NCI-H1048 (cell line): ENCODE results near the gene ATP6V0D1.

Experiments used
- DNase-seq: peaks from one replicate; lab custom pipeline; 2025; lab: John Stamatoyannopoulos, UW

ATP6V0D1 gene

DNA sequence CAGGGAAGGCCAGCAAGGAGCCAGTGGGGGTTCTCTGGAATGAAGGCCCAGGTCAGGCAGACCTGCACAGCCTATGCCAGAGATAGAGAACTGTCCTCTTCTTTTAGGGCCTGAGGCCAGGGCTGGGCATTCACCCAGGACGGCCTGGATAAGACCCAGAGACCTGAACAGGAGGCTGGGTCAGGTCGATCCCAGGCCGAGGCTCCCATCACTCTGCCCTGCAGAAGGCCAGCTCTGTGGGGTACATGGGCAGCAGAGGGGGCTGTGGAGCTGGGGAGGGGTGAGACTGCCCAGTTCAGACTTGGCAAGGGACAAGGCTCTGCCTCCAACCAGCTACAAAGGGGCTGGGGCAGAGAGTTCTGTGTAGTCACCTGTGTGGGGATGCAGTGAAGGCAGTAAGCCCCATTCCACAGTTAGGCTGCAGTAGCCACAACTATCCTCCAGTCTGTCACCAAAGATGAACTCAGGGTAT lies 35.5 kb downstream of the ATP6V0D1 start:
- DNase-seq = no peak

DNA sequence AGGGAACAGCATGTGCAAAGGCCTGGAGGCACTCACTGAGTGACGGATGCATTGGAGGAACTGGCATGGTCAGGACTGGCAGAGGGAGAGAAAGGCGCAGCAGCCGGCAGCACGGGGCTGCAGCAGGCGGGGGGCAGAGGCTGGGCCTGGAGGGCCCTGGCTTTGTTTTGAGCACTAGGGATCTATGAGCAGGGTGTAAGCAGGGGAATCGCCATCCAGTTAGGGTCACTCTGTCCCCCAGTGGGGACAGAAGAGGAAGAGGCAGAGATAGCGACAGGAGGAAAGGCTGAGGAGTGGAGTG lies 35.9 kb downstream of the ATP6V0D1 start:
- no peak for DNase-seq

DNA sequence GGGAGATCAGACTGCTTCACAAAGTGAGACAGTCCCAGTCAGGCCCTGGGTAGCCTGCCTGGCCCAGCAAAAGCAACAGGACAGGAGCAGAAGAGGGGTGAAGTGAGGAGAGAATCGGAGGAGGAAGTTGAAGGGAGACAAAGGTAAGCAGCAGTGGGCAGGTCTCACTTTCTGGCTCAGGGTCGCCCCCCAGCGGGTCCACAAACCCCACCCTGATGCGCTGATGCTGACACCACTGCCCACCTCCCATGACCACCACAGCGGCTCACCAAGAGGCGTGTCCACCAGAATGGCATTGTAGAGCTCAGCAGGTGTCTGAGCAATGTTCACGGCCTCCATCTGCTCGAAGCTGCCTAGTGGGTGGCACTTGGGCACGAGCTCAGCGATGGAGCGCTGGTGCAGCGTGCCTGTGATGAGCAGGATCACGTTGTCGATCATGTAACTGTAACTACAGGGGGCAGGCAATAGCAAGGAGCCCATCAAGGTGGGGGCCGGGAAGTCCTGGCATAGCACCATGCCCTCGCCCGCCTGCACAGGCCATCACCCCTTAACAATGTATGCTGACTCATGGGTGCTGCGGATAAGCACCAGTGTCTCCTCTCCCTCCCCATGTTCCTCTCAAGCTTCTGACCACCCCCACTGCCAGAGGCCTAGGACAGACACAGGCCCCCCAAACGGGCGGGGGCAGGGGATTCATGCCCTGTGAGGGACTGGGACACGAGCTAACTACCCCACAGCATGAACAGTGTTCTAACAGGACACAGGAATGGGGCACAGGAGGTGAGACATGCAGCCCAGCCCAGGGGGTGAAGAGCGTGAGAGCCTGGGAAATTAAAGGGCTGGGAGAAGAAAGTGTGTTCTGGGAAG lies 36.5 kb downstream of the ATP6V0D1 start:
- DNase-seq = no peak

DNA sequence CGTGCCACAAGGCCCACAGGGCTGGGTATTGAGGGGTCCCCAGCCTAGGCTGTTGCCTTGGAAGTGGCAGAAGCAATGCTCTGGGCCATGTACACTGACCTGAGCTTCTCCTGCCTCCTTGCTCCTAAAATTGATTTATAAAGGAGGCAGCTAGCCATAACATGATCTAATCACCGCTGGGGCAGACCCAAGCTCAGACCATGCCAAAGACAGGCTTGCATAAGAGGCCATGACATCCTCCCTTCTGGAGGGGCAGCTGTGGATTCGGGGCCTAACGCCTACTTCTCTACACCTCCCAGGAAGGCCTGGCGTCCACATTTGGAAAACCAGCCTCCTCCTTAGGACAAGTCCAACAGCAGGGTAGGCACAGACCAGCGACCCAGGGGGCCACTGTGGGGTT lies 37.7 kb downstream of the ATP6V0D1 start:
- DNase-seq = no peak

DNA sequence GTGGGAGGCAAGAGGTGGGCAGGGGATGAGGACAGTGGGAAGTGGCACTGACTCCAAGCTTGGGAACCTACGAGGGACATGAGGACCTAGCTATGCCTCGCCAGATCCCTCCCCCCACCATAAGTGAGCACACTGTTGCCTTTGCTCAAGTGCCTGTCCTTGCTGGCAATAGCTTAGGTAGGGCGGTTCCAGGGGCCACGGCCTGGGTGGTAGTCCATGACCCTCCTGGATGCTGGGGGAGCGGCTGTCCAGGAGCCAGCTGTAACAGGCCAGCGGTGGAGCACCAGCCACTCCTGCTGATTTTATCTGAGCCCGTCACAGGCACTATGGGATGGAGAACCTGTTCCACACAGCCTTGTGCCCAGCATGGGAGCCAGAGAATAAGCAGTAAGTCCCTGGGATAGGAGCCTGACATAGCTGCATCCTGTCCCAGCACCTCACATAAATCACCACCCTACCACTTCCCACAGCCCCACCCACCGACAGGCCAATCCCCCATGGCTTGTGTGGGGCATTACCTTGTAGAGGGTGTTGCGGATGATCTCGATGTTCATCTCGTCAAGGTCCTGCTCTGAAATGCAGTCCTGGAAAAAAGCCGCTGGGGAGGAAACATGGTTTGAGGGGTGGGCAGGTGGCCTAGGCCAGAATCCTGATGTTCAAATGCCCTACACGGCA lies 38.2 kb downstream of the ATP6V0D1 start:
- no peak for DNase-seq

DNA sequence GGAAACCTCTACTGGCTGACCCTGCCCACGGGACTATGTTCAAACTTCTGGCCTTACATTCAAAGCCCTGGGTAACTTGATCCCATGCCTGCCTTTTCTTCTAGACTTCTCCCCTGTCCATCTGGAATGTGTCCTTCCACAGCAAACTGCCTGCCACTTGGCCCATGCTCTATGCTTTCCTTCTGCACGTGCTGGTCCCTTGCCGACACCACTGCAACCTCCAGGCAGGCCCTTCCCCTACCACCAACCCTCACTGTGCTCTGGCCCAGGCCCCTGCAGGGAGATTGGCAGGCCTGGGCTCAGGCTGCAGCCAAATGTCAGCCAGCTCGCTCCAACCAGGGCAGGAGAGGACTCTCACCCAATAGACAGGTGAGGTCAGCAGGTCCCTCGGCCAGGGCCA lies 39.0 kb downstream of the ATP6V0D1 start:
- no peak for DNase-seq

DNA sequence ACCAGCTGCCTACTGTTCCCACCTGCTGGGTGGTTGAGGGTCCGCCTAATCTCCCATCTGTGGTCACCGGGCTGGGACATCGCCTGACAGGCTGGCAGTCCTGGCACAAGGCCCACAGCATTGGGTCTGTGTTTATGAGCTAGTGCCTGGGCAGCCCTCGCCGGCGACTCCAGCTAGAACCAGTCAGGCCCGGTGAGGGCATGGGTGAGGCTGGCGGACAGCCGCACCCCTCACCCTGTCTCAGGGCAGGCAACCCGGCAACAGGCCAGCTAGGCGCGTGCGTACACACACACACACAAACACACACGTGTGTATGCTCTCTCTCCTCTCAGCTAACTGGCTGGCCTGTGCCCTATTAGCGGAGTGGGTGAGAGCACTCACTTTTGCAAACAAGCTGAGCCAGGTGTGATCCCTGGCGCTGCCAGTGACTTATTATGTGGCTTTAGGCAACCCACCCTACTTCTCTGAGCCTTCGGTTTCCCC lies 39.6 kb downstream of the ATP6V0D1 start:
- no peak for DNase-seq

DNA sequence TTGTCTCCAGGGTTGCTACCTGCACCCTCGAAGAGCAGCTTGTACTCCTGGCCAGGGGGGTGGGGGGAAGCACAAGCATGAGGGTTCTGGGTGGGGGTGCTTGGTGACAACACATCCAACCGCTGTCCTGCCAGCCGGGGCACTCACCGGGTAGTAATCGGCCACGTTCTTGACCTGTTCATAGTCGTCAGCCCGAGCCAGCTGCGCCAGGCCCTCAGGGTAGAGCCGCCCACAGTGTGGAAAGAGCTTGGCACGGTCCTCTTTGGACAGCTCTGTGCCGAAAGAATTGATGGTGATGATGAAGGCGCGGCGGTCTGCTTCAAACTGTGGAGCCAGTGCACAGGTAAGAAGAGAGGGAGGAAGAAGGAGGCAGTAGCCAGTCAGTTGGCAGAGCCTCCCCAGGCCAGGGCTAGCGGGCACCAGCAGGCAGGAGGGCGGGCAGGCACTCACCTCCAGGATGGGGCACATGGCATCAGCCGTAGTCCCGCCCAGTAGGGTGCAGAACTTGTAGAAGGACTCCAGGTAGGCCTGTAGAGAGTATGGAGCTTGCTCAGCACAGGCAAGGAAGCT lies 42.0 kb downstream of the ATP6V0D1 start:
- no peak for DNase-seq

DNA sequence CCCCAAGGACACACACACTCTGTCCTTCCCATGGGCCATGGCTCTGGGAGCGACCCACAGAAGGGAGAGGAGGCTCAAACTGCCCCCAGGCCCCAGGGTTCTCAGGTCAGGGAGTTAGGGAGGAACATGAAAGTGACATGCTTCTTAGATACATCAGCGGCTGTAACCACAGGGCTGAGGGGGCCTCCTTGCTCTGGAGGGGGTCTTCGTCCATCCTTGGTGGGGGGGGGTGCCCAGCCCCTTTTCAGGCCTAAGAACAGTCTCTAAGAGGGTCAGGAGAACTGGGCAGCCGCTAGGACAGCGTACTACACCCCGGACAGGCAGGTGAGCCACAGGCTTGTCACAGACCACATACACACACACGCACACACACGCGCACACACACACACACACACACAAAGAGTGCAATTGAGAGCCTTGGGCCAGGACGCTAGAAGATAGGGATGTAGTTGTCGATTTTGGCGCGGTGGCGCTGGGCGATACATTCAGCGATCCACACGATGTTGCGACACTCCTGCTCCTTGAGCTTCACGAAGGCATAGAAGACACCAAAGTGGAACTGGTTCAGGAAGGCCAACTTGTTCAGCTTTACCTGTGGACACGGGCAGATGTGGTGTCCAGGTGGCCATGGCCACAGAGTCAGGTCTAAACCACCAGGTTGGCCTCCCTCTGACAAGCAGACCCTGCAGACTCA lies 42.7 kb downstream of the ATP6V0D1 start:
- DNase-seq = no peak

DNA sequence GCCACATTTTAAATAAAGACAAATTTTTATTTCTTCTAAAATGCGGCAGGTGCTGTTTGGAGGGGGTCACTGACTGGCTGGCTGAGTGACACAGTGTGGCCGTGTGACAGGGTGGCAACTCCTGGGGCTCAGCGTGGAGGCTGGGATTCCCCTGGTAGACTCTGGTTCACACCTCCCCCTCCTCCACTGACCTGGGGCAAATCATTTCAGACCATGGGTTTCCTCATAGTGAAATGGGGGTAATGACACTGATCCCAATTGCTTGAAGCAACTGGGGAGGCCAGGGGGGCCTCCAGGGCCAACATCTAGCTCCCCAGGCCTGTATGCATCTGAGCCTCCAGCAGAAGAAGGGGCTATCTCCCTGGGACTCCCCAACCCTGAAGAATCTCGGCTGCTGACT lies 43.4 kb downstream of the ATP6V0D1 start:
- no peak for DNase-seq

DNA sequence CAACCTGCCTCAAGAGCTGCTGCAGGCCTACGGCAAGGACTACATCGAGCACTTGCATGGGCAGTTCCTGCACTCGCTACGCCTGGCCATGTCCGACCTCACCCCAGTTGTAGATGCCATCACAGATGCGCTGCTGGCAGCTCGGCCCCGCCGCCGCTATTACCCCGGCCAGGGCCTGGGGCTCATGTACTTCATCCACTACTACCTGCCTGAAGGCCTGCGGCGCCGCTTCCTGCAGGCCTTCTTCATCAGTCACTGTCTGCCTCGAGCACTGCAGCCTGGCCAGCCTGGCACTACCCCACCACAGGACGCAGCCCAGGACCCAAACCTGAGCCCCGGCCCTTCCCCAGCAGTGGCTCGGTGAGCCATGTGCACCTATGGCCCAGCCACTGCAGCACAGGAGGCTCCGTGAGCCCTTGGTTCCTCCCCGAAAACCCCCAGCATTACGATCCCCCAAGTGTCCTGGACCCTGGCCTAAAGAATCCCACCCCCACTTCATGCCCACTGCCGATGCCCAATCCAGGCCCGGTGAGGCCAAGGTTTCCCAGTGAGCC lies 44.2 kb downstream of the ATP6V0D1 start:
- DNase-seq = no peak

DNA sequence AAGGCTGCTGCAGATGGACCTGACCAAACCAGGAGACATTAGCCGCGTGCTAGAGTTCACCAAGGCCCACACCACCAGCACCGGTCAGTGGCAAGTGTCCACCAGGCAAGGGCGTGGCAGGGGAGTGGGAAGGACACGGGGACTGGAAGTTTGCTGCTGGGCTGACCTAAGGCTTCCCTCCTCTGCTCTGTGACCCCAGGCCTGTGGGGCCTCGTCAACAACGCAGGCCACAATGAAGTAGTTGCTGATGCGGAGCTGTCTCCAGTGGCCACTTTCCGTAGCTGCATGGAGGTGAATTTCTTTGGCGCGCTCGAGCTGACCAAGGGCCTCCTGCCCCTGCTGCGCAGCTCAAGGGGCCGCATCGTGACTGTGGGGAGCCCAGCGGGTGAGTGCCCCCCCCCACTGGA lies 45.2 kb downstream of the ATP6V0D1 start:
- DNase-seq = no peak

DNA sequence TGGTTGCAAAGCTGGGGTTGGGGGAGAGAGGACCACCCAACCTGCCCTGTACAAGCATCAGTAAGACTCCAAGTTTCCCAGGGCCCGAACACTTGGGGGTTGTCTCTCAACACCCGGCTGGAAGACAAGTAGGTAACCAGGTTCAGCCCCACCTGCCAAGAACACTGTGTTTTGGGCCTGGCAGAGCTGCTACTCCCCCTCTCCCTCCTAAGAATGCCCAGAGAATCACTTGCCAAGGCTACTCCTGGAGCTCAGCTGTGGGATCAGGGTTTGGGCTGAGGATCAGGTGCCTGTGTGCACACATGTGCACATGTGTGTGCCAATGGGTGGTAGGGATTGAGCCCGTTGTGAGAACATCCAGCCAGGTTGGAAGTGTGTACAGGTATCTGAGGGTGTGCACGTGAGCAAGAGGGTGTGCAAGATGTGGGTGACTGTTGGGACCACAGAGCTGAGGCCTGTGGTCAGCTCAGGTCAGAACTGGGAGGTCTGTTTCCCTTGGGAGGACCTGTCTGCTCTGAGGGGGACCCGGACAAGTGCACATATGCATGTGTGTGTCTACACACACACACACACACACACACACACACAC lies 47.7 kb downstream of the ATP6V0D1 start:
- DNase-seq = no peak

DNA sequence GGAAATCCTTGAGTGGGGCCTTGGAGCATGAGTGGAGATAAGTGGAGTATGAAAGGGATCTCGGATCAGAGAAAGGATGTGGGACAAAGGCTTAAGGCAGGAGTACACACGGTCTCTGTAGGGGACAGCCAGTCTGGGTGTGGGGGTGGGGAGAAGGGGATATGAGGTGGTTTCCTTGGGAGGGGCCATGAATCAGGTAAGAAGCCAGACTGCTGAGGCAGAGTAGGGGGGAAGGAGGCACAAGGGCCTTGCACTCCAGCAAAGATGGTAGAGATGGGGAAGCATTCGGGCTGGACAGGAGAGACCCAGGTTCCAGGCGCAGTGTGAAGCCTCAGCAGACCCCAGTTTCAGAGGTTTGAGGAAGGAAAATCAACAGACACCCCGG lies 48.5 kb downstream of the ATP6V0D1 start:
- no peak for DNase-seq

DNA sequence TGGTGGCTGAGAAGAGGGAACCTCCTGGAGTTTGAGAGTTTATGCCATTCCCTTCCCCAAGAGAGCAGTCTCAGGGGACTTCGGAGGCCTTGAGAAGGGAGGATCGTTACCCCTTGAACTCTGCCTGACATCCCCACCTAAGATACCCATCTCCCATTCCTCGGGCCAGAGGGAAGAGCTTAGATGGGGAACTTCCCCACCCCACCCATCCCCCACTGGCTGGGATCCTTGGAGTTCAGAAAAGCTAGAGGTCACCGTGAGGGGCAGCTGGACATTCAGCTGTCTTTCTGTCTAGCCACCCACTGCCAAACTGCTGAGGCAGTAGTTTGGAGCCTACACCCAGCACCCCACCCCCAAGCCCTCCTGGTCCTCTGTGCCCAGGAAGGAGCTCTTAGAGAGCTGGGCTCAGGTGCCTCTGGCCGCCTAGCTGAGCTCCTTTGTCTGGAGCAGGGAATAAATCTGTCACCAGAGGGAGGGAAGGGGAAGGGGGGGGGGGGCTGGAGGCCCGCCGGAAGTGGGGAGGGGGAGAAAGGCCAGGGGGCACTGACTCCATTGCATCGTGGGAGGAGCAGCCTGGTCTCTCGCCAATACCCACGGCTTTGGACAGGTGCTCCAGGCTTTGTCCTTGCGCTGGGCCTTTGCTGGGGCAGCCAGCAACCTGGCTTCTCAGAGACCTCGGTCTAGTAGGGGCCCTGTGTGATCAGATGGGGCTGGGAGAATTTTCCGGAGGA lies 49.0 kb downstream of the ATP6V0D1 start:
- no peak for DNase-seq

DNA sequence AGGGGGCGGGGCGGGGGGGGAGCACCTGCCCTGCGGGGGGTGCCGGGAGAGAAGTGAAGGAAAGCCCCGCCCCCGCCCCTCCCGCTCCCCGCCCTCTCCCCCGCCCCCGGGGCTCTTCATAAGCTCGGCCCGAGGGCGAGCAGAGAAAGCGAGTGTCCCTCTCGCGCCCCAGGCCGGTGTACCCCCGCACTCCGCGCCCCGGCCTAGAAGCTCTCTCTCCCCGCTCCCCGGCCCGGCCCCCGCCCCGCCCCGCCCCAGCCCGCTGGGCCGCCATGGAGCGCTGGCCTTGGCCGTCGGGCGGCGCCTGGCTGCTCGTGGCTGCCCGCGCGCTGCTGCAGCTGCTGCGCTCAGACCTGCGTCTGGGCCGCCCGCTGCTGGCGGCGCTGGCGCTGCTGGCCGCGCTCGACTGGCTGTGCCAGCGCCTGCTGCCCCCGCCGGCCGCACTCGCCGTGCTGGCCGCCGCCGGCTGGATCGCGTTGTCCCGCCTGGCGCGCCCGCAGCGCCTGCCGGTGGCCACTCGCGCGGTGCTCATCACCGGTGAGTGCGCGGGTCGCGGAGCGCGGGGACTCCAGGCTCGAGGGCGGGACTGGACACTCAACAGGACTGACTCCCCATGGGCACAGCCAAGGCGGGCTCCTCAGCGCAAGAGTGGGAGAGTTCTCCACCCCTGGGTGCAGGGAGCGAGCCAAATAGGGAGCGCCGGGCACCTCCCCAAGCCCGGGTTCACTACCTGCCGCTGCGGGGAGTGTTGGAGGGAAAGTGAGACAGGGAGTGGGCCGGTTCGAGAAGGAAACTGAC lies 49.8 kb downstream of the ATP6V0D1 start, which contains the start of gene HSD11B2:
Gene HSD11B2, plus strand, starts transcription at position 145 of the 798 bp plus-strand sequence. Its CDS starts 128 bp downstream, at position 273.
- no peak for DNase-seq

DNA sequence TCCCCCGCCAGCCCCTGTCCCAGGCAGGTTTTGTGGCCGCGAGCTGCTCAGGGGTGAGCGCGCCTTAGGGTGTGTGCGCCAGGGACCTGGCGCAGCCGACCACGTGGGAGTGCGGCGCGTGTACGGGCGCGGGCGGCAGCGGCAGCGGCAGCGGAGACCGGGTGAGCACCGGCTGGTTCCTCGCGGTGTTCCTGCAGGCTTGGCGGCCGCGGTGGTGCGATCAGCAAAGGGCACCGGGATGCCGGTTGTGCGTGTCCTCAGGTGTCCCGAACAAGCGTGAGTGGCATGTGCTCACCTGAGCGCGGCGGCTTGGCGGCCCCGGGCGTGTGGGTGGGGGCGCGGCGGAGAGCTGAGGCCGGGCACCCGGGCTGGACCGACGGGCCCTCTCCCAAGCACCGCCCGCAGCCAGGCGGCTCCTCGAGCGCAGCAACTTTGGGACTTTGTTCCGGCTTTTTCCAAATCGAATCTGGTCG lies 50.4 kb downstream of the ATP6V0D1 start:
- no peak for DNase-seq

DNA sequence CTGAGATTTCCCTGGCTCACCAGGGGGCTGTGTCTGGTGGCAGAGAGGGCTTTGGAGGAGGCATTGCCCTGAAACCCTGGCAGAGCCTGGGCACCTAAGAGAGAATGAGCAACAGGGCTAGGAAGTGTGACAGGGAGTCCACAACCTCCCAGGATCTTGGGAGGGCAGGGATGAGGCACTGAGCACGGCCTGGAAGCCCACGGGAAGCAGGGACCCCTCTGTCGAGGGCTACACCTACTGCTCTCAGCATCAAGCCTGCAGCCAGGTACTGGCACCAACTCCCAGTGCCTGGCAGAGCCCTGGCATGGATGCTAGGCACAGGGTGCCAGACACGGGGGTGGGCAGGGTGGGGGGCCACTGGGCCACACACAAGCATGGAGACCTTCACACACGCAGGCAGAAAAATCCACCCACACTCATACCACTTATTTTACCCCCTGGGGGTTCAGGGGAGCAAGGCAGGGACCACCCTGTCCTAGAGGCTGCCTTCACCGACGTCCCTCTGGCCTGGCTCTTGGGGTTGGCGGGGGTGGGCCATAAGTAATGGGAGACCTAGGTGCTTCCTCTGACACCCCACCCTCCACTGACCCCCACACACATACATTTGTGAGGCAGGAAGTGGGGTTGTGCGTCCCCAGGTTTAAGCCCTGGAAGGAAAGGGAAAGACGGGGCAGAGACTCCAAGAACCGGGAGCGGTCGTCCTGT lies 51.0 kb downstream of the ATP6V0D1 start:
- DNase-seq = no peak

DNA sequence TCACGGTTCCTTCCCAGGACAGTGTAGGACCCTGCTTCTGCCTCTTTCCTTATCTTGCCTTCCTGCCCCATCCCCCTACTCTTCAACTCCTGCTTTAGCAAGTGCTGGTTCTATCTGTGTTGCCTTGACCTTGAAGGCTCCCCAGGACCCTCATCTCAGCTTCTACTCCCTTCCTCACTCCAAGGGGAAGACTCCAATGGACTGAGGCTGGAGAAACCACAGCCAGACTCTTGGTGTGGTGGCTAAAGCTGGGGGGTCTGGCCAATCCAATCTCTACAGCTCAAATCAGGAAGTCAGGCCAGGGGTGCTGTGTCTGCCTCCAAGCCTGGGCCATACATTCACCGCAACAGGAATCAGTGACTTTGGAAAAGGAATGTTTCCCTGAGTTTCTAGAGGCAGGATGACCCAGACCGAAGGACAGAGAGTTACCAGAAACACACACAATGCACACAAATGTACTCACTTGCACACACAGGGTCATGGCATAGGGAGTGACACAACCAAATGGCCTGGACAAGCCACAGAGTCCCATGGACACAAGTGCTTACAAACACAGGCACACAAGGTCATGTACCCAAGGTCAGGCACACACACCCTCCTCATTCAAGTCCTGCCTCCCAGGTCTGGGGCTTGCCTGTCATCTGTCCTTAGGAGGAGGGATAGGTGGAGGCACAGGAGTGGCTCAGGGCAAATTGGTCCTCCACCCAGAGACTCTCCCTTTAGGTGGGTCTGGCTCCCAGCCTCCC lies 51.7 kb downstream of the ATP6V0D1 start:
- DNase-seq = no peak
